OCI-M1 (cell line): ENCODE measurements around the gene SORCS1.
A peak's percentile ranks its signal among the peaks of the same experiment; 100 is the strongest.

Source experiments
- DNase-seq: peaks from one replicate; lab custom pipeline; 2025; lab: John Stamatoyannopoulos, UW

Gene SORCS1

DNA sequence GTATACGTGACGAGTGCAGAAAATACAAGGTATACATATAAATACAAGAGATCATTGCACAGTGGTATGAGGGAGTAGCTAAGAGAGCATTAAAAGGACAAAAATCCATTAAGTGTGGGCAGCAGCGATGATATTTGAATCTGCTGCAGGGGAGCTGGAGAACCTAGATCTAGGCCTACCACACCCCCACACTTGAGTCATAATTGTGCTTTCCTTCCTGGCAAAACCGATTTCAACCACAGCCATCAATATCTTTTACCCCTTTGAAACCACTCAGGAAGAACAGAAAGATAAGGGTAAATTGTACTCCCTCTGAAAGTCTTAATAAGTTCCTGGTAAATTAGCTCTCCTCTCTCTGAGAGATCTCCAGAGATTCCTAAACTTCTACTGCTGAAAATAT is 345.0 kb downstream of the SORCS1 start:
- peak; percentile 83 for DNase-seq

DNA sequence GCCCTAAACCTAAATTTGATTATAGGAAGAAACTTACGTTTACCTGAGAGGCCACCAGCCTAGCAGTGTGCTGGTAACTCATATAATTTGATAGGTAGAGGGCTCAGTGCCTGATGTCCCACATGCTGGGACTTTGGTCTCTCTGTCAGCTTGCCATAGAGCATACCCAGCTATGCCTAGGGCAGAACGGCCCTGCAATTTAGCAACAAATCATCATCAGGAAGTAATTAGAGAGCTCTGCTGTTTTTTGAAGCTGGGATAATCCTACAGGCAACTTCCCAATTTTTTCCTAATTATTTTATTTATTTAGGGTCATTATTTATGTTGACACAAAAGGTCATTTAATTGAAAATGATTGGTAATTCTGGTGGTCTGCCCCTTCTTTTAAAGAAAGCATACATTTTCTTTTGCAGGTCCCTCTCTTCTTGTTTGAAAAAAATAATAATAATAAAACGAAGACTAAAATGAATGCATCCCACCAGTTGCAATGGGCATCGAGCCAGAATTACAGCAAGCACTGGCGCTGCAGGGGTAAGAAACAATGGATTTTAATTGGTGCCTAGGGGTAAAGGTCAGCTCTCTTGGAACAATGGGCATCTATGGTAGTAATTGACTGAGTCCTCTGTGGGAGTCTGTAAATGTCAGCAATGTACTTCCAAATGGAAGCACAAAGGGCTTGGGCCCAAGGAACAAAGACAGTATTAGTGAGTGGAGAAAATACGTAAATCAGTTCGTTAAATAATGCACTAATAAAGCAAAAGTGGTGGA is 348.0 kb downstream of the SORCS1 start:
- DNase-seq, result no peak

GRCh38 chr10:106815427-106816043 is 349.0 kb downstream of the SORCS1 start:
- no peak for DNase-seq

DNA sequence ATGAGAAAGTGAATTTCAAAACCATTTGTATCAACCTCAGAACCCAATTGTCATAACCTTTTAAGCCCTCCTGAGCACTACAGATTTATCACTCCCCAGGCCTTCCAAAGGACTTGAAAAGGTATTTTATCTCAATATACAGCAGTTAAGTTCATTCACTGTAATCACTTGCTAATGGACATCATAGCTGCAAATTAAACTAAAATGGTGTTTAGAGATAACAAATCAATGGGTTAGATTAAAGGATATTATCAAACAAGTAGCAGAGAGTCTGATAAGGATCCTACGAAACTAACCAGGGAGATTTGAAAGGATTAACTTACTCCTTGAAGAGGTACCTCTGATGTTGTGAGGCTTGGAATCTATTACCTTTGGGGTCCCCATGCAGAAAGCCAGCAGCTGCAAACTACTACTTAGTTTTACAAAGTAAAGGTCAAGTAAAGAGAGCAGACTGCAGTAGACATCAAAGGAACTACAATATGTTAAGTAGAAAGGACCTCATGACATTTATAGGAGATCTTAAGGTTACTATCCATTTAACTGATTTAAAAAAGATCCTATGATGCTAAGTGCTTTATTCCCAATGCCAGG is 359.4 kb downstream of the SORCS1 start:
- DNase-seq, result no peak

GRCh38 chr10:106802949-106803348 is 361.6 kb downstream of the SORCS1 start:
- no peak for DNase-seq

- DNase-seq, result peak; percentile 31
These were observed 364.7 kb downstream of the SORCS1 start for GRCh38 chr10:106799776-106800175.

GRCh38 chr10:106795619-106796018 is 368.9 kb downstream of the SORCS1 start:
- peak; percentile 83 for DNase-seq

- no peak for DNase-seq
These were observed 370.9 kb downstream of the SORCS1 start for GRCh38 chr10:106793617-106794016.

DNA sequence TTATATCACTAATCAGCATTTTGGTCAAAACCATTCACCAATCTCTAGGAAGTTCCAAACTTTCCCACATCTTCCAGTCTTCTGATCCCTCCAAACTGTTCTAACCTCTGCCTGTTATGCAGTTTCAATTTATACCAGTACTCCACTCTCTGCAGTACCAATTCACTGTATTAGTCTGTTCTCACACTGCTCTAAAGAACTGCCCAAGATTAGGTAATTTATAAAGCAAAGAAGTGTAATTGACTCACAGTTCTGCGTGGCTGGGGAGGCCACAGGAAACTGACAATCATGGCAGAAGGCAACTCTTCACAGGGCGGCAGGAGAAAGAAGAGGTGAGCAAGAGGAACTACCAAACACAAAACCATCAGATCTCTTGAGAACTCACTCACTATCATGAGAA is 374.9 kb downstream of the SORCS1 start:
- DNase-seq, result no peak

DNA sequence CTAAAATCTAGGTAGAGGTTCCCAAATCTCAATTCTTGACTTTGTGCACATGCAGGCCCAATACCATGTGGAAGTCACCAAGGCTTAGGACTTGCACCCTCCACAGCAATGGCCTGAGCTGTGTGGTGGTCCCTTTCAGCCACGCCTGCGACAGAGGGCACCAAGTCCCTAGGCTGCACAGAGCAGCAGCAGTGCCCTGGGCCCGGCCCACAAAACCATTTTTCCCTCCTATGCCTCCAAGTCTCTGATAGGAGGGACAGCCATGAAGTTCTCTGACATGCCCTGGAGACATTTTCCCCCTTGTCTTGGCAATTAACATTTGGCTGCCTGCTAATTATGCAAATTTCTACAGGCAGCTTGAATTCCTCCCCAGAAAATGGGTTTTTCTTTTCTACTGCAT is 375.5 kb downstream of the SORCS1 start:
- DNase-seq, result no peak

- no peak for DNase-seq
These were observed 379.0 kb downstream of the SORCS1 start for GRCh38 chr10:106785528-106785927.

DNA sequence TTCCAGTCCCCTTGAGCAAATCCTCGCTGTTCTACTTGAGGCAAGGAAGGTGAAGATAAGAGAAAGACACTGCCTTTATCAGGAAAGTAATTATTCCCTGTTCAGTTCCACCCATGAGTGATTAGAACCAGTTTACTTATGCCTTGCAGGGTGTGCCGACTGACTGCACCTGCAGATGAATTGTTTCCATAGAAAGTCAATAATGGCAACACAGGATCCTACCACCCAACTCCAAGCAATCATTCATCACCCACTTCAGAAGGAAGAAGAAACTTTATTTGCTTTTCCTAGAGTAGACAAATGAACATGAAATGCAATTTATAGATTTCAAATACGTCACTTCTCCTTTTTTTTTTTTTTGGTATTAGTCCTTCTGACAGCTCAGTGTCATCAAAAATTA is 383.9 kb downstream of the SORCS1 start:
- DNase-seq, result no peak

GRCh38 chr10:106777841-106778240 is 386.7 kb downstream of the SORCS1 start:
- no peak for DNase-seq

- no peak for DNase-seq
These were observed 389.4 kb downstream of the SORCS1 start for GRCh38 chr10:106775127-106775526.

DNA sequence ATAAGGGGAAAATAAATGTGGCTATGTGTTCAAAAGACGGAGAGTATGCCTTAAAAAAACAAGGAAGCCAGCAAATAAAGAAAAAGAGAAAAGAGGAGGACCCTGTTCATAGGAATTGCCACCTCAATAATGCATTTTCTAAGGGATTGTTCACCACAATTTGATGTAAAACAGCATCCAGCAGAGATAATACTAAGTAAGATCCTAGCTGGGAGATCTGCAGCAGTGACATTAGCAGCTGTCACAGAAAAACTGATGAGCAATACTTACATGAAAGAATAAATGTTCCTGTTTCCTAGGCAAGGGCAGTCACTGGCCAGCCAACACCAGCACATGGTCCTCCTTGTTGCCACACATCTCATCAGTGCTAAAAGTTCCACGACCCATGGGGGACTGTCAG is 391.5 kb downstream of the SORCS1 start:
- DNase-seq, result no peak

- peak; percentile 13 for DNase-seq
These were observed 393.4 kb downstream of the SORCS1 start for GRCh38 chr10:106771154-106771553.

- DNase-seq, result no peak
These were observed 396.3 kb downstream of the SORCS1 start for GRCh38 chr10:106768204-106768603.

GRCh38 chr10:106765928-106766327 is 398.6 kb downstream of the SORCS1 start:
- DNase-seq, result no peak

GRCh38 chr10:106765241-106765754 is 399.2 kb downstream of the SORCS1 start:
- DNase-seq, result no peak

DNA sequence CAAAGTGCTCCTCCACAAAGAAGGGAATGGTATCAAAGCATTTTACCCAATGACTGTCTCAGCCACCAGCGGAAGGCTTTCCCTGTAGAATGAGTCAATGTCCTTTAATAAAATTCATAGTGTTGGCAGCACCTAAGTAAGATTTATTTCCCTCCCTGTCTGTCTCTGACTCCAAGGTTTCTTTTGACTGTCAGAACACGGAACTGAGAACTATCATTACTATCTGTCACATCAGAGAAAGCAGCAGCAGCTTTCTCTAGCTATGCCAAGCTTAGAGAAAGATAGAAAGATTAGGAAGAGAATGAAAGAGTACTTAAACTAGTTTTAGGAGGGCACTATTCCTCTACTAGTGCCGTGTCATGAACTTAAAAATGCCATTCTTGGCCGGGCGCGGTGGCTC is 400.1 kb downstream of the SORCS1 start:
- DNase-seq, result no peak

DNA sequence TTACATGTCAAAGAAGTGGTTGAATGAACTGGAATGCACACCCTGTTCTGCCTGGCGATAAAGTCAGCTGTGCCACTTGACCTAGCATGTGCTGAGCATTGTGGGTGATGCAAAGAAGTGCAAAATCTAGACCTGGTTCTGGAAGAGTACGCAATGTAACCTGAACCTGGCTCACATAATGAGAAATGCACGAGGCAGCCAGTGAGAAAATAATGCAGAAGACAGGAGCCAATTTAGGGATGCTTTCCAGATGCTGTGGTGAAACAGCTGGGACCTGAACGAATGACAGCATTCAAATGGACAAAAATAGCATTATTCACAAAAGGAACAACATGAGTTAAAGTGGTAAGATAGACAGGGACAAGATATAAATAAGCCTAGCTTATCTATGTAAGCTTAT is 402.6 kb downstream of the SORCS1 start:
- DNase-seq, result no peak

DNA sequence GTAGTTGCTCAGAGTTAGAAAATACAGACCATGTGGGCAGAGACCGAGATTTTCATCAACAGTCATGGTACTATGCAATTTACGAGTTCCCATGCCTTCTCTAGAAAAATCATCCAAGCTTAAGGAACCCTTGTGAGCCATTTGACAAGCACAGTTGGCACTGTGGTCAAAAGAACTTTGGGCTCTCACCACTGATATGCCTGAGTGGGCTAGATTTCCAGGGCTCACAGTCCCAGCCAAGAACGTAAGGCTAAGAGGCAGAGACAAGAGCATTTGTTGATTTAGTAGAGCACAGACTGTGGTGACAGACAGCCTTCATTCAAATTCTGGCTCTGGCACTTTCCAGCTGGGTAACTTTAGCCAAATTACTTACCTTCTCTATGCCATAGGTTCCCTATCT is 407.0 kb downstream of the SORCS1 start:
- no peak for DNase-seq

DNA sequence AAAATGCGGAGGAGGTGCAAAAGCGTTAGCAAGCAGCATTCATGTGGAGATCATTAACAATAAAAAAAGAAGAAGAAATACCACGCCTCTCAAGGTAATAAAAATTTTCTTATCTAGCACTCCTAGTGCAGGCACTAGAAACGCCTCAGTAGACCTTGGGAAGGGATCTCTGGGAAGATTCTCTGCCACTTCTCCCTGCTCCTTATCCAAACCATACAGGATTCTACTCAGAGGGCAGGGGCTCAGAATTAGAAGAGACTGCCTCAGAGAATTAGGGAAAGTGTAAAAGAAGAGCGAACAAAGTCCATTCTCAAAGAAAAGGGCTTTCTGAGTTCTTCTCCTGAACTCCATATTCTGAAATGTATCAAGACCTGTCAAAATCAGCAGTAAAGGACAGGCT is 413.4 kb downstream of the SORCS1 start:
- DNase-seq, result no peak
